Keratinocyte (primary cell): ENCODE measurements around the gene APOM. TPM values are rescaled to one million over a fixed set of nuclear protein-coding genes. Genes with fewer than 3 reads are reported as not detected.

Source experiments
- DNase-seq: peaks from one replicate; pipeline ENCODE4 v3.0.0-alpha.2; 2011; ENCODE audit warnings: low read depth, missing footprints, low spot score
- FAIRE-seq: peaks from 2 replicates; lab custom pipeline; 2011; peaks lifted over from hg19 to GRCh38; lab: Jason Lieb, UNC
- H2AFZ ChIP-seq: 2 replicates; pipeline ENCODE4 v1.6.0; 2012; ENCODE audit warnings: low read length, control low read depth, inconsistent platforms; ENCODE audit not compliant: control insufficient read depth
- H3K27ac ChIP-seq: 2 replicates; pipeline ENCODE4 v1.5.1; 2011; ENCODE audit warnings: low read length; ENCODE audit not compliant: control insufficient read depth, insufficient read depth
- H3K27me3 ChIP-seq: 3 replicates; pipeline ENCODE4 v1.6.0; 2011; ENCODE audit warnings: low read length; ENCODE audit not compliant: control insufficient read depth, insufficient read depth; ENCODE audit errors: extremely low read depth
- H3K36me3 ChIP-seq, 2 experiments: 2 replicates in 1 of 2; 3 replicates in 1 of 2; pipeline ENCODE4 v1.5.1; 2011; ENCODE audit warnings: low read length in 2 of 2, mild to moderate bottlenecking in 1 of 2; ENCODE audit not compliant: control insufficient read depth in 2 of 2, insufficient read depth in 2 of 2; ENCODE audit errors: extremely low read depth in 1 of 2
- H3K4me1 ChIP-seq: 3 replicates; pipeline ENCODE4 v1.5.1; 2011; ENCODE audit warnings: low read length; ENCODE audit not compliant: control insufficient read depth, insufficient read depth; ENCODE audit errors: extremely low read depth
- H3K4me2 ChIP-seq: 3 replicates; pipeline ENCODE4 v1.6.0; 2011; ENCODE audit warnings: low read depth, low read length; ENCODE audit not compliant: control insufficient read depth, insufficient read depth; ENCODE audit errors: extremely low read depth
- H3K4me3 ChIP-seq, 3 experiments: fragments of 200-600 bp in 1 of 3; sonication (generic) in 1 of 3; 2 replicates in 2 of 3; 3 replicates in 1 of 3; pipeline ENCODE4 v1.5.1; 2011 to 2016; ENCODE audit warnings: low read length in 3 of 3, mild to moderate bottlenecking in 3 of 3, control low read depth in 2 of 3, inconsistent platforms in 1 of 3, low read depth in 1 of 3, mixed read lengths in 1 of 3, mixed run types in 1 of 3, moderate library complexity in 1 of 3; ENCODE audit not compliant: control insufficient read depth in 2 of 3, insufficient read depth in 2 of 3; ENCODE audit errors: extremely low read depth in 1 of 3
- H3K79me2 ChIP-seq: 2 replicates; pipeline ENCODE4 v1.6.0; 2012; ENCODE audit warnings: low read length; ENCODE audit not compliant: control insufficient read depth, insufficient read depth
- H3K9ac ChIP-seq: 3 replicates; pipeline ENCODE4 v1.6.0; 2011; ENCODE audit warnings: low read length; ENCODE audit not compliant: control insufficient read depth, insufficient read depth; ENCODE audit errors: extremely low read depth
- H3K9me1 ChIP-seq: 3 replicates; pipeline ENCODE4 v1.6.0; 2011; ENCODE audit warnings: low read length; ENCODE audit not compliant: control insufficient read depth, insufficient read depth; ENCODE audit errors: extremely low read depth
- H3K9me3 ChIP-seq: 2 replicates; pipeline ENCODE4 v1.5.1; 2012; ENCODE audit warnings: low read depth, low read length; ENCODE audit not compliant: control insufficient read depth
- H4K20me1 ChIP-seq: 3 replicates; pipeline ENCODE4 v1.6.0; 2011; ENCODE audit warnings: low read length; ENCODE audit not compliant: control insufficient read depth, insufficient read depth; ENCODE audit errors: extremely low read depth
- EZH2 ChIP-seq: IDR thresholded peaks from one replicate; pipeline ENCODE4 v1.6.1; 2012; ENCODE audit warnings: inconsistent platforms, mild to moderate bottlenecking, low read length, moderate library complexity
- dilution Hi-C: fragments of 300-500 bp; cut with MboI; formaldehyde crosslinking; loops from one replicate; pipeline ENCODE4 v1.7.0; 2020; ENCODE audit warnings: low sequenced_read_pairs; ENCODE audit not compliant: extremely low pct_ligation_motif_present
- polyA plus RNA-seq, 5 experiments: library from polyadenylated mRNA; depleted of rRNA in 3 of 5; stranded (reverse) in 3 of 5; stranded (forward) in 1 of 5; unstranded in 1 of 5; fragments of >200 nt; gene quantifications; 1 replicate in 1 of 5; 2 replicates in 3 of 5; 3 replicates in 1 of 5; pipeline versions ENCODE4 v1.2.1 to v1.2.3, GENCODE V29; 2011 to 2012; ENCODE audit warnings: missing spikeins in 2 of 5, low read depth in 1 of 5, low replicate concordance in 1 of 5
- small RNA-seq, 3 experiments: library from RNA; depleted of rRNA; stranded (forward); fragments of <200 nt; gene quantifications; one replicate each; pipeline ENCODE3, GENCODE V24; 2012; ENCODE audit warnings: low read depth in 3 of 3, low replicate concordance in 1 of 3; ENCODE audit not compliant: insufficient read length in 3 of 3
- TF ChIP-seq, protein P1 (sequence below), 3 experiments: IDR thresholded peaks in 1 of 3; conservative IDR thresholded peaks in 1 of 3; optimal IDR thresholded peaks in 1 of 3; 2 replicates in 2 of 3; 3 replicates in 1 of 3; pipeline versions ENCODE3 to v1.5.1; 2011; ENCODE audit warnings: low read length in 3 of 3, mild to moderate bottlenecking in 3 of 3, moderate library complexity in 2 of 3, control low read depth in 1 of 3, inconsistent platforms in 1 of 3; ENCODE audit not compliant: insufficient read depth in 2 of 3; ENCODE audit errors: extremely low read depth in 1 of 3

Gene APOM
- polyA plus RNA-seq, 1 donor (not counting 4 experiments of a cell fraction or from before 2014, with no cell fraction given) = 1.4 TPM

- Histone ChIP-seq H3K27me3 (no peaks in the 10 kb centered on the region), H3K4me3 (no peak within 1 kb of the TSS), H3K36me3 (no peaks in the 10 kb centered on the region), H2AFZ (no peak within 1 kb of the TSS), H3K9me1 (no peaks in the 10 kb centered on the region), H3K79me2 (peaks cover 11% of the 10 kb centered on the region), H3K4me2 (no peak within 1 kb of the TSS), H4K20me1 (no peaks in the 10 kb centered on the region), H3K27ac (no peak within 1 kb of the TSS), H3K4me1 (peaks cover 16% of the 10 kb centered on the region), H3K9ac (no peak within 1 kb of the TSS), H3K9me3 (no peaks in the 10 kb centered on the region)
- no peak for DNase-seq
- TF ChIP-seq, protein P1, sequence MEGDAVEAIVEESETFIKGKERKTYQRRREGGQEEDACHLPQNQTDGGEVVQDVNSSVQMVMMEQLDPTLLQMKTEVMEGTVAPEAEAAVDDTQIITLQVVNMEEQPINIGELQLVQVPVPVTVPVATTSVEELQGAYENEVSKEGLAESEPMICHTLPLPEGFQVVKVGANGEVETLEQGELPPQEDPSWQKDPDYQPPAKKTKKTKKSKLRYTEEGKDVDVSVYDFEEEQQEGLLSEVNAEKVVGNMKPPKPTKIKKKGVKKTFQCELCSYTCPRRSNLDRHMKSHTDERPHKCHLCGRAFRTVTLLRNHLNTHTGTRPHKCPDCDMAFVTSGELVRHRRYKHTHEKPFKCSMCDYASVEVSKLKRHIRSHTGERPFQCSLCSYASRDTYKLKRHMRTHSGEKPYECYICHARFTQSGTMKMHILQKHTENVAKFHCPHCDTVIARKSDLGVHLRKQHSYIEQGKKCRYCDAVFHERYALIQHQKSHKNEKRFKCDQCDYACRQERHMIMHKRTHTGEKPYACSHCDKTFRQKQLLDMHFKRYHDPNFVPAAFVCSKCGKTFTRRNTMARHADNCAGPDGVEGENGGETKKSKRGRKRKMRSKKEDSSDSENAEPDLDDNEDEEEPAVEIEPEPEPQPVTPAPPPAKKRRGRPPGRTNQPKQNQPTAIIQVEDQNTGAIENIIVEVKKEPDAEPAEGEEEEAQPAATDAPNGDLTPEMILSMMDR (optimal IDR thresholded peaks at IDR 0.05 in 1 of 3, IDR thresholded peaks at IDR 0.05 in 1 of 3, conservative IDR thresholded peaks at IDR 0.05 in 1 of 3; ENCODE audit: extremely low read depth in 1 of 3, insufficient read depth in 2 of 3, low read length in 3 of 3) = no peak
- TF ChIP-seq EZH2 = no peak
- dilution Hi-C loops = no loop called here
- FAIRE-seq = no peak
These were observed 50.9 kb downstream of the APOM start, which contains the start of gene LY6G6F for GRCh38 chr6:31706599-31706998. Gene LY6G6F (plus strand): TSS chr6:31706866. CDS start chr6:31706907, 41 bp downstream.

- H3K79me2 ChIP-seq = no peaks in the 10 kb centered on the region
- peaks cover 20% of the 10 kb centered on the region for H3K4me1 ChIP-seq
- dilution Hi-C loops = no loop called here
- H3K4me3 ChIP-seq = no peak overlapping the region
- H3K9me1 ChIP-seq = no peaks in the 10 kb centered on the region
- no peaks in the 10 kb centered on the region for H4K20me1 ChIP-seq
- H3K9me3 ChIP-seq = no peaks in the 10 kb centered on the region
- DNase-seq = no peak
- no peaks in the 10 kb centered on the region for H3K27me3 ChIP-seq
- H3K4me2 ChIP-seq = no peak overlapping the region
- no peak overlapping the region for H3K27ac ChIP-seq
- no peak overlapping the region for H2AFZ ChIP-seq
- TF ChIP-seq EZH2 = no peak
- TF ChIP-seq, protein P1 (optimal IDR thresholded peaks at IDR 0.05 in 1 of 3, IDR thresholded peaks at IDR 0.05 in 1 of 3, conservative IDR thresholded peaks at IDR 0.05 in 1 of 3; ENCODE audit: extremely low read depth in 1 of 3, insufficient read depth in 2 of 3, low read length in 3 of 3) = no peak
- FAIRE-seq = no peak
- no peaks in the 10 kb centered on the region for H3K36me3 ChIP-seq
- H3K9ac ChIP-seq = no peak overlapping the region
These were observed 52.0 kb downstream of the APOM start for GRCh38 chr6:31707701-31708100.

Small RNAs within 50 kb of the gene (small RNA-seq; reads per million reads assigned to genes)
- gene MIR4646 (0 reads per million in 3 experiments), gene MIR6832 (0 to 0.13 (median 0) reads per million in 3 experiments), gene RF00019 (0 reads per million in 3 experiments), gene SNORA38 (1.3 to 14.6 (median 10.0) reads per million in 3 experiments), gene UQCRHP1 (0 reads per million in 3 experiments)

Other genes with a start within 250 kb of the APOM start
- gene MICB, start 157.7 kb upstream of the APOM start, polyA plus RNA-seq = 6.0 to 18.1 TPM (median 8.6 TPM) in 3 replicates
- not detected in 3 replicates for gene MCCD1, start 126.9 kb upstream of the APOM start, polyA plus RNA-seq
- 270 to 540 TPM (median 314 TPM) in 3 replicates for gene DDX39B, start 113.9 kb upstream of the APOM start, polyA plus RNA-seq
- 0.46 to 1.3 TPM (median 0.94 TPM) in 3 replicates for gene ATP6V1G2, start 109.3 kb upstream of the APOM start, polyA plus RNA-seq
- gene NFKBIL1, start 108.3 kb upstream of the APOM start, polyA plus RNA-seq = 4.8 to 8.9 TPM (median 7.2 TPM) in 3 replicates
- gene LTA, start 83.6 kb upstream of the APOM start, polyA plus RNA-seq = 0.04 TPM in 1 of 3 replicates, not detected in the others
- gene TNF, start 80.3 kb upstream of the APOM start, polyA plus RNA-seq = 0.54 to 2.3 TPM (median 0.88 TPM) in 3 replicates
- 0.09 TPM in 1 of 3 replicates, not detected in the others for gene LTB, start 73.5 kb upstream of the APOM start, polyA plus RNA-seq
- gene LST1, start 69.6 kb upstream of the APOM start, polyA plus RNA-seq = 0.18 TPM in 1 of 3 replicates, not detected in the others
- gene NCR3, start 62.9 kb upstream of the APOM start, polyA plus RNA-seq = not detected in 3 replicates
- not detected in 3 replicates for gene AIF1, start 40.7 kb upstream of the APOM start, polyA plus RNA-seq
- gene PRRC2A, start 35.2 kb upstream of the APOM start, polyA plus RNA-seq = 20.5 to 58.0 TPM (median 22.7 TPM) in 3 replicates
- gene BAG6, start 3.2 kb upstream of the APOM start, polyA plus RNA-seq = 49.9 to 120 TPM (median 60.6 TPM) in 3 replicates
- gene C6orf47, start 4.9 kb downstream of the APOM start, polyA plus RNA-seq = 7.9 to 10.0 TPM (median 8.3 TPM) in 3 replicates
- 7.9 to 11.4 TPM (median 10.0 TPM) in 3 replicates for gene GPANK1, start 9.1 kb downstream of the APOM start, polyA plus RNA-seq
- gene CSNK2B, start 10.2 kb downstream of the APOM start, polyA plus RNA-seq = 41.9 to 108 TPM (median 43.7 TPM) in 3 replicates
- 3.6 to 5.2 TPM (median 4.1 TPM) in 3 replicates for gene LY6G5B, start 14.1 kb downstream of the APOM start, polyA plus RNA-seq
- gene LY6G5C, start 25.2 kb downstream of the APOM start, polyA plus RNA-seq = 0.58 to 0.95 TPM (median 0.61 TPM) in 3 replicates
- gene ABHD16A, start 47.4 kb downstream of the APOM start, polyA plus RNA-seq = 20.9 to 28.2 TPM (median 21.8 TPM) in 3 replicates
- gene LY6G6F, start 51.0 kb downstream of the APOM start, polyA plus RNA-seq = not detected in 3 replicates
- 0.22 to 0.33 TPM in 2 of 3 replicates, not detected in the other for gene LY6G6D, start 59.5 kb downstream of the APOM start, polyA plus RNA-seq
- 2.3 to 3.1 TPM (median 2.4 TPM) in 3 replicates for gene LY6G6C, start 65.9 kb downstream of the APOM start, polyA plus RNA-seq
- gene MPIG6B, start 67.5 kb downstream of the APOM start, polyA plus RNA-seq = 0.06 to 0.21 TPM (median 0.10 TPM) in 3 replicates
- 3.0 to 6.7 TPM (median 3.1 TPM) in 3 replicates for gene DDAH2, start 73.4 kb downstream of the APOM start, polyA plus RNA-seq
- 759 to 873 TPM (median 832 TPM) in 3 replicates for gene CLIC1, start 80.6 kb downstream of the APOM start, polyA plus RNA-seq
- gene MSH5, start 84.1 kb downstream of the APOM start, polyA plus RNA-seq = 9.4 to 14.8 TPM (median 11.4 TPM) in 3 replicates
- 1.1 to 2.1 TPM (median 1.7 TPM) in 3 replicates for gene SAPCD1, start 106.8 kb downstream of the APOM start, polyA plus RNA-seq
- 0.32 to 0.47 TPM (median 0.33 TPM) in 3 replicates for gene VWA7, start 121.4 kb downstream of the APOM start, polyA plus RNA-seq
- gene VARS1, start 139.9 kb downstream of the APOM start, polyA plus RNA-seq = 17.2 to 57.2 TPM (median 26.3 TPM) in 3 replicates
- 34.4 to 84.1 TPM (median 46.5 TPM) in 3 replicates for gene LSM2, start 151.1 kb downstream of the APOM start, polyA plus RNA-seq
- gene HSPA1L, start 159.4 kb downstream of the APOM start, polyA plus RNA-seq = 0.31 to 0.60 TPM (median 0.54 TPM) in 3 replicates
- gene HSPA1A, start 159.6 kb downstream of the APOM start, polyA plus RNA-seq = 95.5 to 142 TPM (median 110 TPM) in 3 replicates
- gene HSPA1B, start 171.8 kb downstream of the APOM start, polyA plus RNA-seq = 33.5 to 65.8 TPM (median 48.1 TPM) in 3 replicates
- gene NEU1, start 206.9 kb downstream of the APOM start, polyA plus RNA-seq = 27.9 to 44.4 TPM (median 38.6 TPM) in 3 replicates
- gene SLC44A4, start 223.1 kb downstream of the APOM start, polyA plus RNA-seq = 0.06 to 0.25 TPM (median 0.18 TPM) in 3 replicates
- gene EHMT2, start 241.8 kb downstream of the APOM start, polyA plus RNA-seq = 17.6 to 26.5 TPM (median 17.7 TPM) in 3 replicates
- 0.55 to 0.64 TPM (median 0.63 TPM) in 3 replicates for gene ZBTB12, start 246.2 kb downstream of the APOM start, polyA plus RNA-seq